Common myeloid progenitor, CD34-positive (primary cell): ENCODE results near the gene CADM1.

Experiments used
- CTCF ChIA-PET: fragments of 350-600 bp; sonication (Branson Sonifier 250); formaldehyde crosslinking; loops from one replicate; lab custom pipeline; 2021; ENCODE audit warnings: antibody characterized with exemption; lab: Charles Lee
- POLR2A ChIA-PET: fragments of 350-600 bp; sonication (Branson Sonifier 250); formaldehyde crosslinking; loops from one replicate; lab custom pipeline; 2021; ENCODE audit warnings: antibody characterized with exemption; lab: Charles Lee
- DNase-seq, 3 donors: peaks; one replicate each; pipeline versions ENCODE4 v3.0.0 to v3.0.0-alpha.2; 2013
- H3K27ac ChIP-seq, 2 experiments: 1 replicate in 1 of 2; 2 replicates in 1 of 2; pipeline ENCODE4 v1.7.0; 2013; ENCODE audit warnings: inconsistent platforms in 2 of 2, low read length in 2 of 2, mild to moderate bottlenecking in 2 of 2, low read depth in 1 of 2, moderate library complexity in 1 of 2; ENCODE audit not compliant: severe bottlenecking in 2 of 2, insufficient read depth in 1 of 2, poor library complexity in 1 of 2
- H3K27me3 ChIP-seq, 5 experiments: replicated peaks in 2 of 5; 1 replicate in 3 of 5; 2 replicates in 2 of 5; pipeline versions ENCODE4 v1.6.1 to v1.7.0; 2013; ENCODE audit warnings: low read length in 4 of 5, mild to moderate bottlenecking in 2 of 5, moderate library complexity in 2 of 5, inconsistent platforms in 1 of 5; ENCODE audit not compliant: insufficient read depth in 5 of 5, control insufficient read depth in 4 of 5
- H3K36me3 ChIP-seq, 4 experiments: 1 replicate in 2 of 4; 2 replicates in 2 of 4; pipeline versions ENCODE4 v1.6.1 to v1.7.0; 2013; ENCODE audit warnings: low read length in 3 of 4, control low read depth in 1 of 4, mild to moderate bottlenecking in 1 of 4; ENCODE audit not compliant: control insufficient read depth in 4 of 4, insufficient read depth in 4 of 4
- H3K4me1 ChIP-seq, 4 experiments: 1 replicate in 3 of 4; 2 replicates in 1 of 4; pipeline versions ENCODE4 v1.6.1 to v1.7.1; 2013; ENCODE audit warnings: low read length in 3 of 4, mild to moderate bottlenecking in 3 of 4, control low read depth in 1 of 4, inconsistent platforms in 1 of 4, moderate library complexity in 1 of 4; ENCODE audit not compliant: control insufficient read depth in 4 of 4, insufficient read depth in 4 of 4; ENCODE audit errors: control extremely low read depth in 1 of 4
- H3K4me3 ChIP-seq, 7 experiments: 1 replicate in 4 of 7; 2 replicates in 3 of 7; pipeline versions ENCODE4 v1.5.1 to v1.7.0; 2013; ENCODE audit warnings: mild to moderate bottlenecking in 7 of 7, low read length in 6 of 7, moderate library complexity in 6 of 7, inconsistent platforms in 2 of 7, low read depth in 2 of 7, control low read depth in 1 of 7; ENCODE audit not compliant: insufficient read depth in 4 of 7, control insufficient read depth in 1 of 7; ENCODE audit errors: extremely low read depth in 1 of 7
- H3K9me3 ChIP-seq, 5 experiments: 1 replicate in 4 of 5; 2 replicates in 1 of 5; pipeline versions ENCODE4 v1.6.1 to v1.7.1; 2013; ENCODE audit warnings: low read length in 4 of 5, mild to moderate bottlenecking in 2 of 5, inconsistent platforms in 1 of 5, low read depth in 1 of 5, moderate library complexity in 1 of 5; ENCODE audit not compliant: control insufficient read depth in 4 of 5, insufficient read depth in 2 of 5; ENCODE audit errors: control extremely low read depth in 1 of 5
- WGBS: methylation state at CpG from one replicate; pipeline ENCODE4 v1.1.5; 2013; ENCODE audit not compliant: insufficient coverage; 5-methylcytosine and 5-hydroxymethylcytosine counted together

The CADM1 gene

GRCh38 chr11:115437902-115438575 is 66.2 kb downstream of the CADM1 start:
- H3K4me1 ChIP-seq: no peaks in the 10 kb centered on the region
- CTCF ChIA-PET: no interaction called here
- WGBS: 93% methylated on average over 5 of the region's 7 CpGs

GRCh38 chr11:115430345-115430744 is 73.9 kb downstream of the CADM1 start:
- H3K36me3 ChIP-seq: no peaks in the 10 kb centered on the region
- POLR2A ChIA-PET: no interaction called here
- no peaks in the 10 kb centered on the region for H3K9me3 ChIP-seq
- no peak overlapping the region for H3K27ac ChIP-seq
- H3K4me1 ChIP-seq: no peaks in the 10 kb centered on the region
- no peak for DNase-seq
- WGBS: no CpG with 5 or more reads among the region's 1 CpG
- no peaks in the 10 kb centered on the region for H3K27me3 ChIP-seq
- CTCF ChIA-PET: interaction anchor here (1.9 kb wide), 1 partner anchor 10 kb away, joined by 4 read pairs; no protein-coding TSS in a partner anchor
- H3K4me3 ChIP-seq: no peak overlapping the region

More at GRCh38 chr11:115437902-115438575, 66.2 kb downstream of the CADM1 start:
- Histone ChIP-seq H3K36me3 (no peaks in the 10 kb centered on the region), H3K9me3 (no peaks in the 10 kb centered on the region), H3K27me3 (no peaks in the 10 kb centered on the region), H3K4me3 (no peak overlapping the region), H3K27ac (no peak overlapping the region)
- DNase-seq: no peak
- POLR2A ChIA-PET: no interaction called here

GRCh38 chr11:115428306-115428705 is 75.9 kb downstream of the CADM1 start:
- Histone ChIP-seq H3K4me1 (no peaks in the 10 kb centered on the region), H3K4me3 (no peak overlapping the region), H3K27me3 (no peaks in the 10 kb centered on the region), H3K36me3 (no peaks in the 10 kb centered on the region), H3K27ac (no peak overlapping the region), H3K9me3 (no peaks in the 10 kb centered on the region)
- no peak for DNase-seq
- CTCF ChIA-PET: no interaction called here
- POLR2A ChIA-PET: no interaction called here

- Histone ChIP-seq H3K9me3 (no peaks in the 10 kb centered on the region), H3K4me1 (no peaks in the 10 kb centered on the region), H3K27ac (no peak overlapping the region), H3K36me3 (no peaks in the 10 kb centered on the region), H3K4me3 (no peak overlapping the region), H3K27me3 (peaks cover 0 to 2% (median 0%) of the 10 kb centered on the region in 5 experiments)
- no peak for DNase-seq
- POLR2A ChIA-PET: no interaction called here
- 91% methylated on average over 6 of the region's 7 CpGs for WGBS
- CTCF ChIA-PET: no interaction called here
Measured at GRCh38 chr11:115425816-115426215, 78.4 kb downstream of the CADM1 start.

GRCh38 chr11:115425250-115425649 is 79.0 kb downstream of the CADM1 start:
- no peak for DNase-seq
- Histone ChIP-seq H3K4me3 (no peak overlapping the region), H3K4me1 (no peaks in the 10 kb centered on the region), H3K9me3 (no peaks in the 10 kb centered on the region), H3K36me3 (no peaks in the 10 kb centered on the region), H3K27me3 (peaks cover 0 to 2% (median 0%) of the 10 kb centered on the region in 5 experiments), H3K27ac (no peak overlapping the region)
- ChIA-PET POLR2A (no interaction called here), CTCF (no interaction called here)
- 93% methylated on average over 4 of the region's 5 CpGs for WGBS

GRCh38 chr11:115423728-115424459 is 80.3 kb downstream of the CADM1 start:
- Histone ChIP-seq H3K27me3 (peaks cover 0 to 2% (median 0%) of the 10 kb centered on the region in 5 experiments), H3K9me3 (no peaks in the 10 kb centered on the region), H3K27ac (no peak overlapping the region), H3K4me1 (no peaks in the 10 kb centered on the region), H3K36me3 (no peaks in the 10 kb centered on the region), H3K4me3 (no peak overlapping the region)
- 78% methylated on average over 5 of the region's 7 CpGs for WGBS
- POLR2A ChIA-PET: no interaction called here
- no peak for DNase-seq
- CTCF ChIA-PET: no interaction called here

- POLR2A ChIA-PET: no interaction called here
- WGBS: 100% methylated on average over 2 of the region's 6 CpGs
- no peak overlapping the region for H3K27ac ChIP-seq
Measured at GRCh38 chr11:115421992-115422689, 82.1 kb downstream of the CADM1 start.

More at GRCh38 chr11:115421992-115422689, 82.1 kb downstream of the CADM1 start:
- CTCF ChIA-PET: no interaction called here
- DNase-seq: no peak
- peaks cover 0 to 2% (median 0%) of the 10 kb centered on the region in 5 experiments for H3K27me3 ChIP-seq
- no peak overlapping the region for H3K4me3 ChIP-seq
- H3K36me3 ChIP-seq: no peaks in the 10 kb centered on the region
- no peaks in the 10 kb centered on the region for H3K9me3 ChIP-seq
- no peaks in the 10 kb centered on the region for H3K4me1 ChIP-seq
